Activated T-helper 17 cell treated with anti-CD3 and anti-CD28 coated beads, Interleukin-2, amount 50 U/mL, for 72 hours (primary cell): ENCODE results near the gene CD274. TPM values are rescaled to one million over a fixed set of nuclear protein-coding genes. Genes with fewer than 3 reads are reported as not detected.

ENCODE experiments used
- ATAC-seq: fragments of 150-1000 bp; cut with Tn5 transposase; replicated peaks from 2 replicates; pipeline ENCODE4 v1.10.0; 2021; ENCODE audit warnings: mild to moderate bottlenecking, moderate library complexity
- H3K27ac Mint-ChIP-seq: one replicate; pipeline ENCODE4 v1.8.0; 2022; ENCODE audit warnings: mixed read lengths
- H3K27me3 Mint-ChIP-seq: one replicate; pipeline ENCODE4 v1.8.0; 2022; ENCODE audit warnings: mixed read lengths
- H3K36me3 Mint-ChIP-seq: one replicate; pipeline ENCODE4 v1.8.0; 2022; ENCODE audit warnings: low read depth, mild to moderate bottlenecking, mixed read lengths
- H3K4me1 Mint-ChIP-seq: one replicate; pipeline ENCODE4 v1.8.0; 2022; ENCODE audit warnings: mixed read lengths
- H3K4me3 Mint-ChIP-seq: one replicate; pipeline ENCODE4 v1.8.0; 2022; ENCODE audit warnings: mild to moderate bottlenecking, mixed read lengths
- H3K9me3 Mint-ChIP-seq: one replicate; pipeline ENCODE4 v1.8.0; 2022; ENCODE audit warnings: mixed read lengths
- total RNA-seq, 2 donors: library from RNA; stranded (reverse); gene quantifications; one replicate each; pipeline ENCODE4 v1.2.3, GENCODE V29; 2022

CD274 gene
- total RNA-seq, 2 donors from 2014 or later: 35.2 to 42.2 TPM

DNA sequence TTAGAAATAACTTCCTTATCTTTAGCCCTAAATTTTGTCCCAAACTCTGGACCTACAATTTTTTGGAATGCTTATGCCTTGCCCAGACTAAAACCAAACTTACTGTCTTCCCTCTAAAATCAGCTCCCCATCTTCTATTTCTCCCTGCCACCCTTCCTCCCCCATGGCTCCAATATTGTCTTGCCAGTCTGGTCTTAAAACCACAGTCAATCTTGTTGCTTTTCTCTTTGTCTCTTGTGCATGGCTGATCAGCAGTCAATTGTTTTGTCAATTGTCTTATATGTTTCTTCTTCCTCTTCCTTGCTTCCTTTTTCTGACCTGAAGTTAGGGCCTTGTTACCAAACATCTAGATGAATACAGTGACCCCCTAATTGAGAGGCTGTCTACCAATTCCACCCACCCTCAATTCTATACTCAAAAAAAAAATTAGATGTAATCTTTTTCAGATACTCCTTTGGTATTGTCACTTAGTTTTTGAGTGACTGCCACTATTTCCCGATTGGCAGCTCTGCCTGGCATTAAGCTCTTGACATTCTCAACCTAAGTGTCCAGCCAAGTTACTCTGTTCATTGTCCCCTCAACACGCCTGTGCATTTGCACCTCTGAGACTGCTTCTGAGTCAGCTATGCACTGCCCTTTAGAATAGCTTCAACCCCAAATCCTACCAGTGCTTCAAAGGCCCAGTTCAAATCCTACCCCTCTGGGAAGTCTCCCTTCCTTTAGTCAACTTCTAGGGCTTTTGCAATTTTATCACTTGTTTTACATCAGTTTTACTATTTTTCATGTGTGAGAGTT, 62.5 kb downstream of the CD274 start:
- Mint-ChIP-seq H3K27me3 (no peaks in the 10 kb centered on the region), H3K36me3 (no peaks in the 10 kb centered on the region), H3K9me3 (peaks cover 3% of the 10 kb centered on the region), H3K27ac (no peak overlapping the region), H3K4me1 (peaks cover 51% of the 10 kb centered on the region), H3K4me3 (peak overlapping the region; percentile 86)
- no peak for ATAC-seq

DNA sequence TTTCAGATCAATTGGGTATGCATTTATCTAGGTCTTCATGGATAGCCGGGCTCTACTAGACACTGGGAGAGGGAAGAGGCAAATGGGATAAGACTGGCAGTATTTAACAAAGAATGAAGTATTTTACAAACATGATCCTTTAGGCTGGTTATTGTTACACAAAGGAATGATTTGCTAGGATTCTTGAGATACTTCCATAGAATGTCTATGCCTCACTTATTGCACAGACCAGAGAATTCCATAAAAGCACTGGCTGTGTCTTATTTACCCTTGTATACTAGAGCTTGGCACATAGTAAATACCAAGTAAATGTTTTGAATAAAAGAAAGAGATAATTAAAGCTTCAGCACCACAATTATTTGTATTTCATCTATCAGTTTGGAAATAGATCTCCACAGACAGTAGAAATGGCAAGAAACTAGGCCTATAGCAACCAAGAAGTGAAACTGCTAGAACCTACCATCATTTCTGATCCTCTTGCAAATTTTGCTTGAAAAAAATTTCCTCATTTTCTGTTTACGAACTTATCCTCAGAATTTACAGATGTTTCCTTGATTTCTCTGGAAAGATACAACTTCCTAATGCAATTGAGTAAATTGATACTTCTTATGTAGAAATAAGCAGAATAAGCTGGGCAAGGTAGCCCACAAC, 63.7 kb downstream of the CD274 start:
- Mint-ChIP-seq H3K36me3 (no peaks in the 10 kb centered on the region), H3K9me3 (peaks cover 3% of the 10 kb centered on the region), H3K27me3 (no peaks in the 10 kb centered on the region), H3K4me1 (peaks cover 53% of the 10 kb centered on the region), H3K27ac (no peak overlapping the region), H3K4me3 (no peak overlapping the region)
- ATAC-seq: no peak

DNA sequence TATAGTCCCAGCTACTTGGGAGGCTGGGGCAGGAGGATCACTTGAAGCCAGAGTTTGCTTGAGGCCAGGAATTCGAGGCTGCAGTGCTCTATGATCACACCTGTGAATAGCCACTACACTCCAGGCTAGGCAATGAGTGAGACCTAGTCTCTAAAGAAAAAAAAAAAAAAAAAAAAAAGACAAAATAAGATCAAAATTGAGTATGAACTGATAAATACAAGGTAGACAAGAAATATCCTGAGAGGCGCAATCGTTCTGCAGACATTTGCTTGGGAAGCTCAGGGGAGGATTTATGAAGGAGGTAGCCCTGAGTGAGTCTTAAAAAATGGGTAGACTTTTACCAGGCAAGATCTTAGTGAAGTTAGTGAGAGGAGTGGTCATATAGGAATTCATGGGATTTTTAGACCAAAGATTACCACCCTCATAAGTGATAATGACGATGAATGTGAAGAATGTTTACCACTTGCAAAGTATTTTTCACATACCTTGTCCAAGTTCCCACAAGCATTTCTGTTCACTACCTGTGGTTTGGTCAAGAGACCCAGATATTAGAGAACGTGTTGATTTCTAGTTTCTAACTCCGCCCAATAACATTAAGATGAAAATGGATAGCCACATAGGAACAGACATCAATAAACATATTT, 64.4 kb downstream of the CD274 start:
- Mint-ChIP-seq H3K36me3 (no peaks in the 10 kb centered on the region), H3K27ac (no peak overlapping the region), H3K27me3 (no peaks in the 10 kb centered on the region), H3K4me1 (peaks cover 55% of the 10 kb centered on the region), H3K4me3 (no peak overlapping the region), H3K9me3 (peaks cover 3% of the 10 kb centered on the region)
- ATAC-seq: no peak

DNA sequence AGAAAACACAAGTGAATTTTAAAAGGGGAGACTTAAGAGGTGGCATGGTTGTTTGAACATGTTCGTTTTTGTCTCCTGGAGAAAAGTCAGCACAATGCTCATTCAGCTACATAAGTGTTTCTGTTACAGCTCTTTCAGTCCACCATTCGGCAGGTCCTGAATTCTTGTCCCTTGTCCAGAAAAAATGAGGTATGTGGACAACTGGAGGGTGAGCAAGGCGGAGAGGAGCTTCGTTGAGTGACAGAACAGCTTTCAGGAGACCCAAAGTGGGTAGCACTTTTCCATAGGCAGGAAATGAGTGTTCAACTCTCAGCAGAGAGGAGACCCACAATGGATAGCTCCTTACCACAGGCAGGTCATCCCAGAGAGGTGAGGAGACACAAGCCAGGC, 64.9 kb downstream of the CD274 start:
- Mint-ChIP-seq H3K36me3 (no peaks in the 10 kb centered on the region), H3K27ac (no peak overlapping the region), H3K27me3 (no peaks in the 10 kb centered on the region), H3K9me3 (peaks cover 3% of the 10 kb centered on the region), H3K4me3 (no peak overlapping the region), H3K4me1 (peaks cover 50% of the 10 kb centered on the region)
- ATAC-seq: no peak

DNA sequence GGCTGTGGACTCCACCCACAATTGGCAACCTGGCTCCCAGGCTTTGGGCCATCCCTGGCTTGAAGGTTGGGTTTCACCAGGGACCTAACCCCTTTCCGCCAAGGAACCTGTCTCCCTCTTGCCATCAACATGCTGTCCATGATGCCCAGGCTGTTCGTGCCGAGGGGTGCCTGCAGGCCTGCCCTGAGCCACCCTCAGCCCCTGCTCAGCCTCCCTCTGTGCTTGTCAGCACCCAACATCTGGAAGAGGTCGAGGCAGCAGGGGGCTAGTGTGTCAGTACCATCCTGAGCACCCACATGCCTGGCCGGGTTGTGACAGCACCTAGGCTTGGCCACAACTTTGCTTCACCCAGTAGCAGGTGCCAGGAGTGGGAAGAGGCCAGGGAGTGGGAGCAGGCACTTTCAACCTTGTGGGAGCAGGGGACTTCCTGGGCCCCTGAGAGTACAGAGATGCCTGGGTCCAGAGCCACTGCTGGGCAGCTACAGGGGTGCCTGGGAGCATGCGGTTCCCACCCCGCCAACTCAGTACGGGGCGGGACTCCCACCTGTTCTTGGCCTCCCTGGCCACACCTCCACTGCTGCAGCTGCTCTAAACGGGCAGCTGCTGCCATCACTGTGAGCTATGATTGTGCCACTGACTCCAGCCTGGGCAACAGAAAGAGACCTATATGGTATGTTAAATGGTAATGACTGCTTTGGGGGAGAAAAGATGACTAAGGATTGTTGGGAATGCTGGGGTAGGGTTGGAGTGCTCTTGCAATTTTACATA, 66.3 kb downstream of the CD274 start:
- no peaks in the 10 kb centered on the region for H3K36me3 Mint-ChIP-seq
- no peaks in the 10 kb centered on the region for H3K27me3 Mint-ChIP-seq
- ATAC-seq: no peak
- no peak overlapping the region for H3K27ac Mint-ChIP-seq
- H3K4me3 Mint-ChIP-seq: no peak overlapping the region
- H3K4me1 Mint-ChIP-seq: peaks cover 38% of the 10 kb centered on the region
- peaks cover 3% of the 10 kb centered on the region for H3K9me3 Mint-ChIP-seq

DNA sequence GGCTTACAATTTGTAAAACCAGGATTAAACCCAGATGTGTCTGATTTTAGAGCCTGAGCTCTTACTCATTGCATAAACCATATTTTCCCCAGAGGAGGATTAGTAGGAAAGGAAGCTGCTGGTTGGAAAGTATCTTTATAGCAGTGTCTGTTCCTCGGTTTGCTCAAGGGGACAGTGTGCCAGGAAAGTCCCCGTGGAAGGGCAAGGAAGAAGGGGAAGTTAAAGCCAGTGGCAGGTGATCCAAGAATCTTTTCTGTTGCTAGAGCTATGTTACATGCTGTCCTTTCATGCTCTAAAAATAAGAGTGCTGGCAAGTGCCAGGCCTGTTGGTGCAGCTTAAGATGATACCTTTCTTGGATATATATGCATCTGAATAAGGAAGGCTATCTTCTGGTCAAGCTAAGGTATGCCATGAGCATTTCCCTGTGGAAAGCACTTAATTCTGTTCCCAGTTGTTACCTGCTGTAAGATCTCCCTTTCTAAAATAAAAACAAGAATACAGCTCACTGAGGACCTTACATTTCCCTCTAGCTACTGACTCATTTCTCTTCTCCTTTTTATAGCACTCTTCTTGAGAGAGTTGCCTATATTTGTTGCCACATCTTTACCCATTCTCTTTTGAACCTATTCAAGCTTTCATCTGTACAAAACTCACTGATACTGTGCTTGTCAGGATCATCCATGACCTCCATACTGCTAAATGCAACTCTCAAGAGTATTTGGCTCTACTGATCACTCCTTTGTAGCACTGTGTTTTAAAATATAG, 68.0 kb downstream of the CD274 start:
- H3K27ac Mint-ChIP-seq: peak overlapping the region; percentile 52
- ATAC-seq: peak; percentile 77

DNA sequence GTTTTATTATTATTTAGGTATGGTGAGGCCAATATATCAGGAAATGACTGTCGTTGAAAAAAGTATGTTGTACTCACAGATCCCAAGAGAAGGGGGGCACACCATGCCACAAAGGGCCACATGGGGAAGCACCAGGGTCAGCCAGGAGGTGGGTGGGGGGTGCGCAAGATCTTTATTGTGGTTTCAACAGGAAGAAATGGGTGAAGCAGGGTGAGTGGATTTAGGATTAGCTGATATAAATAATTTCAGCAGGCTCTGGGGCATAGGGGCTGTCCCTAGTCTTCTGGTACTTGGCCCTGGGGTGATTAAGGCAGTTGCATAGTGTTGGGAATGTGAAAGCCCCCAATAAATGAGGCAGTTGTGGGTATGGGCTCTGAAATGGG, 68.6 kb downstream of the CD274 start:
- Mint-ChIP-seq H3K4me1 (peaks cover 23% of the 10 kb centered on the region), H3K36me3 (no peaks in the 10 kb centered on the region), H3K4me3 (peak overlapping the region; percentile 48), H3K27ac (peak overlapping the region; percentile 52), H3K9me3 (no peaks in the 10 kb centered on the region), H3K27me3 (no peaks in the 10 kb centered on the region)
- ATAC-seq: peak; percentile 81

More for the DNA sequence above, 68.0 kb downstream of the CD274 start:
- H3K36me3 Mint-ChIP-seq: no peaks in the 10 kb centered on the region
- peak overlapping the region; percentile 48 for H3K4me3 Mint-ChIP-seq
- no peaks in the 10 kb centered on the region for H3K27me3 Mint-ChIP-seq
- H3K4me1 Mint-ChIP-seq: peaks cover 23% of the 10 kb centered on the region
- H3K9me3 Mint-ChIP-seq: no peaks in the 10 kb centered on the region

Other genes with a start within 250 kb of the CD274 start
- gene INSL4, start 219.1 kb upstream of the CD274 start, total RNA-seq: not detected
- gene RLN2, start 145.8 kb upstream of the CD274 start, total RNA-seq: 1 to 10 TPM; 2.9 TPM
- gene RLN1, start 110.7 kb upstream of the CD274 start, total RNA-seq: 1 to 10 TPM in 1 of 2 donors, under 1 TPM in 1; 0.95 to 1.6 TPM
- 10 to 100 TPM; 25.8 to 26.3 TPM for gene PLGRKT, start 12.6 kb upstream of the CD274 start, total RNA-seq
- 1 to 10 TPM; 1.2 to 1.5 TPM for gene PDCD1LG2, start 60.0 kb downstream of the CD274 start, total RNA-seq
- gene RIC1, start 178.6 kb downstream of the CD274 start, total RNA-seq: 10 to 100 TPM; 20.1 to 20.3 TPM